GM10266 (cell line): ENCODE measurements around the gene PLEKHM1.

Experiments
- DNase-seq: peaks from one replicate; pipeline ENCODE4 v3.0.0; 2012; ENCODE audit errors: extremely low spot score
- TF ChIP-seq, protein P1 (sequence below): IDR thresholded peaks from 2 replicates; pipeline ENCODE4 v1.5.1; 2012; ENCODE audit warnings: mild to moderate bottlenecking, low read depth; ENCODE audit not compliant: control insufficient read depth, insufficient read depth; ENCODE audit errors: missing control alignments

The PLEKHM1 gene

GRCh38 chr17:45414990-45415881 lies 75.3 kb downstream of the PLEKHM1 start:
- DNase-seq: no peak
- TF ChIP-seq, protein P1, sequence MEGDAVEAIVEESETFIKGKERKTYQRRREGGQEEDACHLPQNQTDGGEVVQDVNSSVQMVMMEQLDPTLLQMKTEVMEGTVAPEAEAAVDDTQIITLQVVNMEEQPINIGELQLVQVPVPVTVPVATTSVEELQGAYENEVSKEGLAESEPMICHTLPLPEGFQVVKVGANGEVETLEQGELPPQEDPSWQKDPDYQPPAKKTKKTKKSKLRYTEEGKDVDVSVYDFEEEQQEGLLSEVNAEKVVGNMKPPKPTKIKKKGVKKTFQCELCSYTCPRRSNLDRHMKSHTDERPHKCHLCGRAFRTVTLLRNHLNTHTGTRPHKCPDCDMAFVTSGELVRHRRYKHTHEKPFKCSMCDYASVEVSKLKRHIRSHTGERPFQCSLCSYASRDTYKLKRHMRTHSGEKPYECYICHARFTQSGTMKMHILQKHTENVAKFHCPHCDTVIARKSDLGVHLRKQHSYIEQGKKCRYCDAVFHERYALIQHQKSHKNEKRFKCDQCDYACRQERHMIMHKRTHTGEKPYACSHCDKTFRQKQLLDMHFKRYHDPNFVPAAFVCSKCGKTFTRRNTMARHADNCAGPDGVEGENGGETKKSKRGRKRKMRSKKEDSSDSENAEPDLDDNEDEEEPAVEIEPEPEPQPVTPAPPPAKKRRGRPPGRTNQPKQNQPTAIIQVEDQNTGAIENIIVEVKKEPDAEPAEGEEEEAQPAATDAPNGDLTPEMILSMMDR: no peak

GRCh38 chr17:45413498-45413923 lies 77.0 kb downstream of the PLEKHM1 start:
- no peak for DNase-seq
- TF ChIP-seq, protein P1: no peak

GRCh38 chr17:45411348-45412105 lies 79.0 kb downstream of the PLEKHM1 start:
- TF ChIP-seq, protein P1: no peak
- DNase-seq: no peak

GRCh38 chr17:45410144-45411091 lies 80.1 kb downstream of the PLEKHM1 start:
- TF ChIP-seq, protein P1: no peak
- DNase-seq: peak; percentile 86

GRCh38 chr17:45409659-45410076 lies 80.9 kb downstream of the PLEKHM1 start:
- TF ChIP-seq, protein P1: peak; percentile 15
- no peak for DNase-seq

GRCh38 chr17:45408611-45409421 lies 81.7 kb downstream of the PLEKHM1 start:
- no peak for DNase-seq
- TF ChIP-seq, protein P1: no peak
